HUES64 (cell line): Measurements from ENCODE around the gene ZNF425.
A peak's percentile ranks its signal among the peaks of the same experiment; 100 is the strongest.

Experiments
- H3K27ac ChIP-seq: 2 replicates; pipeline ENCODE4 v1.7.0; 2013; ENCODE audit warnings: low read depth, low read length, inconsistent platforms
- H3K27me3 ChIP-seq: 2 replicates; pipeline ENCODE4 v1.6.1; 2013; ENCODE audit warnings: mild to moderate bottlenecking, low read length; ENCODE audit not compliant: insufficient read depth
- H3K36me3 ChIP-seq: 2 replicates; pipeline ENCODE4 v1.6.1; 2013; ENCODE audit warnings: mild to moderate bottlenecking, low read length; ENCODE audit not compliant: insufficient read depth
- H3K4me1 ChIP-seq: 2 replicates; pipeline ENCODE4 v1.6.1; 2013; ENCODE audit warnings: mild to moderate bottlenecking, low read length, moderate library complexity; ENCODE audit not compliant: insufficient read depth
- H3K4me3 ChIP-seq: 2 replicates; pipeline ENCODE4 v1.5.1; 2013; ENCODE audit warnings: mild to moderate bottlenecking, low read length, moderate library complexity
- H3K9ac ChIP-seq: 2 replicates; pipeline ENCODE4 v1.6.1; 2013; ENCODE audit warnings: mild to moderate bottlenecking, low read depth, low read length
- H3K9me3 ChIP-seq: 2 replicates; pipeline ENCODE4 v1.6.1; 2013; ENCODE audit warnings: low read depth, low read length; ENCODE audit not compliant: insufficient read depth
- WGBS: fragments of 150-250, 120-280 bp; methylation state at CpG from one replicate; pipeline ENCODE4 v1.1.7; 2013; ENCODE audit warnings: missing lambda C conversion rate; 5-methylcytosine and 5-hydroxymethylcytosine counted together

Gene ZNF425

GRCh38 chr7:149126662-149127266, 640 bp upstream of the ZNF425 start:
- H3K4me1 ChIP-seq, result peaks cover 9% of the 10 kb centered on the region
- H3K9me3 ChIP-seq, result peaks cover 13% of the 10 kb centered on the region
- H3K9ac ChIP-seq, result peak overlapping the region; percentile 93
- peaks cover 20% of the 10 kb centered on the region for H3K36me3 ChIP-seq
- H3K4me3 ChIP-seq, result peak overlapping the region; percentile 80
- H3K27ac ChIP-seq, result peak overlapping the region; percentile 82
- H3K27me3 ChIP-seq, result no peaks in the 10 kb centered on the region
- under 1% methylated on average over 48 of the region's 48 CpGs for WGBS

DNA sequence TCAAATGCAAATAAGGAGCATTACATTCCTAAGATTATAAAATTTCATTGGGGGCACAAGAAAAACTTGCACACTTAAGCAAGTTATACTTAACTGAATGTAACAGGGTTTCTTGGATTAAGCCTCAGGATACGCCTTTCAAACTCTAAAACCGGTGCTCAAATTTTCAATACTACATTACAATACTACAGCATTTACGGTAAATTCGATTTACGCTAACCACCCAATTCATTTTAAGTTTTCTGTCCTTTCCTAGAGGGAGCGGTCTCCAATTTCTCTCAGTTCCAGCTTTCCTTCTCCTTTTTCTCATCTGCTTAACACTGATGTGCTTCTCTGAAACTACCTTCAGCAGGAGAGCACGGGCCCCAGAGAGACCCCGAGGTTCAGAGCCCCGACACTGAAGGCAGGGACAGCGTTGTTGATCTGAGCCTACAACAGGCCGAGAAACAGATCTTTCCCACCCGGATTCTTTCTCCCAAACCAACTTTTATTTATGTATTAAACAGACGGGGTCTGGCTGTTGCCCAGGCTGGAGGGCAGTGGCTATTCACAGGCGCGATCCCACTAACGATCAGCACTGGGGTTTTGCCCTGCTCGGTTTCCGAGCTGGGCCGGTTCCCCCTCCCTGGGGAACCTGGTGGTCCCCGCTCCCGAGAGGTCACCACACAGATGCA, 798 bp downstream of the ZNF425 start:
- peak overlapping the region; percentile 93 for H3K9ac ChIP-seq
- H3K36me3 ChIP-seq, result peaks cover 5% of the 10 kb centered on the region
- peaks cover 2% of the 10 kb centered on the region for H3K9me3 ChIP-seq
- H3K27ac ChIP-seq, result peak overlapping the region; percentile 87
- WGBS, result 3% methylated on average over 21 of the region's 21 CpGs
- no peaks in the 10 kb centered on the region for H3K27me3 ChIP-seq
- H3K4me3 ChIP-seq, result peak overlapping the region; percentile 80
- H3K4me1 ChIP-seq, result peaks cover 9% of the 10 kb centered on the region

GRCh38 chr7:149109969-149110368, 16.2 kb downstream of the ZNF425 start:
- H3K9me3 ChIP-seq, result no peaks in the 10 kb centered on the region
- no peaks in the 10 kb centered on the region for H3K27me3 ChIP-seq
- no peak overlapping the region for H3K4me3 ChIP-seq
- no peak overlapping the region for H3K27ac ChIP-seq
- H3K4me1 ChIP-seq, result no peaks in the 10 kb centered on the region
- no peak overlapping the region for H3K9ac ChIP-seq
- WGBS, result 92% methylated on average over 12 of the region's 12 CpGs
- no peaks in the 10 kb centered on the region for H3K36me3 ChIP-seq

DNA sequence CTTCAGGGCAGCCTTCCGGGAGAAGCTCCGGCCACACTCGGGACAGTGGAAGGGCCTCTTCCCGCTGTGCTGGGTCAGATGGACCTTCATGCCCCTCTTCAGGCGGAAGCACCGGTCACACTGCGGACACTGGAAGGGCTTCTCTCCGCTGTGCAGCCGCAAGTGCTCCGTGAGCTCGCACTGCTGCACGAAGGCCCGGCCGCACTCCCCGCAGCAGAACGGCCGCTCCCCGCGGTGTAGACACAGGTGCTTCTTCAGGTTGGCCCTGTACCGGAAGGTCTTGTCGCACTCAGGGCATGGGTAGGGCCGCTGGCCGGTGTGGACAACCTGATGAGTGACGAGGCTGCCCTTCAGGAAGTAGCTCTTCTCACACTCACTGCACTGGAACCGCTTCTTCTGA, 21.4 kb downstream of the ZNF425 start:
- Histone ChIP-seq H3K9ac (no peak overlapping the region), H3K27me3 (no peaks in the 10 kb centered on the region), H3K36me3 (peaks cover 3% of the 10 kb centered on the region; the same call in 1 of the 2 replicates), H3K9me3 (no peaks in the 10 kb centered on the region), H3K4me3 (no peak overlapping the region), H3K4me1 (no peaks in the 10 kb centered on the region), H3K27ac (no peak overlapping the region)
- WGBS, result 97% methylated on average over 25 of the region's 25 CpGs

DNA sequence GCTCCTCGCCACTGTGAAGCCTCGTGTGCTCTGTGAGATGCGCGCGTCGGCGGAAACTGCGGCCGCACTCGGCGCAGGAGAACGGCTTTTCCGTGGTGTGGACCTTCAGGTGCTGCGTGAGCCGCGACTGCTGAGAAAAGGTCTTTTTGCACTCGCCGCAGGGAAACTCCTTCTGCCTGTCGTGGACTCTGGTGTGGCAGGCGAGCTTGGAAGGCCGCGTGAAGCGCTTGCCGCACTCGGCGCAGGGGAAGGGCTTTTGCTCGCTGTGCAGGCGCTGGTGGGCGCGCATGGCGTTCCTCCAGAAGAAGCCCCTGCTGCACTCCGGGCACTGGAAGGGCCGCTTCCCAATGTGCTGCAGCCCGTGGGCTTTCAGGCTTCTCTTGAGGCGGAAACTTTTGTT, 21.9 kb downstream of the ZNF425 start:
- Histone ChIP-seq H3K9me3 (no peaks in the 10 kb centered on the region), H3K27me3 (no peaks in the 10 kb centered on the region), H3K4me1 (no peaks in the 10 kb centered on the region), H3K36me3 (peaks cover 3% of the 10 kb centered on the region; the same call in 1 of the 2 replicates), H3K4me3 (no peak overlapping the region), H3K27ac (no peak overlapping the region), H3K9ac (no peak overlapping the region)
- 97% methylated on average over 35 of the region's 35 CpGs for WGBS

DNA sequence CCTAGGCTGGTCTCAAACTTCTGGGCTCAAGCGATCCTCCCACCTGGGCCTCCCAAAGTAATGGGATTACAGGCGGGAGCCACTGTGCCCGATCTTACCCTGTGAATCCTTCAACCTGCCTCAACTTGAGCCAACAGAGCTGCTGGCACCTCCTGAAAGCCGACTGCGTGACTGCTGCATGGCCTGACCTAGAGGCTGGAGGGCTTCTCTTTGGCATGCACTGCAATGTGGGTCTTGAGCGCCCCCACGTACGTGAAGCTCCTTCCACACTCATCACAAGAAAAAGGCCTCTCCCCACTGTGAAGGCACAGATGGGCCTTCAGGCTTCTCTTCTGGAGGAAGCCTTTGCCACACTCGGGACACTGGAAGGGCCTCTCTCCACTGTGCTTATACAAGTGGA, 22.7 kb downstream of the ZNF425 start:
- no peaks in the 10 kb centered on the region for H3K27me3 ChIP-seq
- H3K27ac ChIP-seq, result no peak overlapping the region
- 89% methylated on average over 9 of the region's 9 CpGs for WGBS

DNA sequence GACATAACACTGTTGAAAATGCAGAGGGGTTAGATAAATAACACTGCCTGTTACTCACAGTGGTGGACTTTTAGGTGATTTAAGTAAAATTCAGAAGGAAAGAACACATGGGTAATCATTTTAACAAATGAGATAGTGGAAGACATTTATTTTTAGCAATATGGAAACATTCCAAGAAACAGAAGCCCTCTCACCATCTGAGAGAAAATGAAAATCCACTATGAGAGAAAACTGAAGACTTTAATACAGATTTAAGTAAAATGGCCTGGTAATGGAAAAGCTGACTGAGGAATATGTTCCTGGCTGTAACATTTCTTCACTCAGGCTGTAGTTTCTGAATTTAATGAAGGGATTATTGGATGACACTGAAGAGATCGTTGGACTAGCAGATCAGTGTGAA, 23.5 kb downstream of the ZNF425 start:
- no peak overlapping the region for H3K9ac ChIP-seq

More for the DNA sequence above, 22.7 kb downstream of the ZNF425 start:
- Histone ChIP-seq H3K9me3 (no peaks in the 10 kb centered on the region), H3K4me3 (no peak overlapping the region), H3K36me3 (peaks cover 3% of the 10 kb centered on the region; the same call in 1 of the 2 replicates), H3K4me1 (no peaks in the 10 kb centered on the region), H3K9ac (no peak overlapping the region)

GRCh38 chr7:149100821-149101220, 25.3 kb downstream of the ZNF425 start:
- H3K9me3 ChIP-seq, result no peaks in the 10 kb centered on the region
- H3K27me3 ChIP-seq, result no peaks in the 10 kb centered on the region
- no peak overlapping the region for H3K4me3 ChIP-seq
- WGBS, result 98% methylated on average over 2 of the region's 2 CpGs
- H3K27ac ChIP-seq, result no peak overlapping the region
- no peak overlapping the region for H3K9ac ChIP-seq
- H3K4me1 ChIP-seq, result 0 out of 2 replicates have a peak, but pooled peaks cover 5% of the 10 kb centered on the region
- H3K36me3 ChIP-seq, result peaks cover 3% of the 10 kb centered on the region; the same call in 1 of the 2 replicates

More for the DNA sequence above, 23.5 kb downstream of the ZNF425 start:
- no peak overlapping the region for H3K4me3 ChIP-seq
- 89% methylated on average over 1 of the region's 1 CpG for WGBS
- H3K9me3 ChIP-seq, result no peaks in the 10 kb centered on the region
- no peaks in the 10 kb centered on the region for H3K27me3 ChIP-seq
- H3K4me1 ChIP-seq, result no peaks in the 10 kb centered on the region
- H3K27ac ChIP-seq, result no peak overlapping the region
- peaks cover 3% of the 10 kb centered on the region; the same call in 1 of the 2 replicates for H3K36me3 ChIP-seq

DNA sequence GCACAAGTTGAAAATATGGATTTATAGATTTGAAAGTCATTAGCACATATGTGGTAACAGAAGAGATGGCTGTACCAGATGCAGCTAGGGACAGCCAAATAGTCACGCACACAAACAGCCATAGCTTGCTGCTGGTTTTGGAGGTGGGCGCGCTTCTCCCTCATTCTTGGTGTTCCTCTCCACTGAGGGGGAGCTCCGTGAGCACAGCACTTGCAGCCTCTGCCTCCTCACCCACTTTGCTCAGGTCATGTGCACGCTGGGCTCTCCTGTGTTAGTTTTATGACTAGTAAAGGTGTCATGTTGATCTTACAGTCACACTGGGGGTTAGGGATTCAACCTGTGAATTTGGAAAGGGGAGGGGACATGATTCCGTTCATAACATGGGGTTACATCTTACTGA, 27.1 kb downstream of the ZNF425 start:
- Histone ChIP-seq H3K27me3 (no peaks in the 10 kb centered on the region), H3K4me3 (no peak overlapping the region), H3K4me1 (0 out of 2 replicates have a peak, but pooled peaks cover 5% of the 10 kb centered on the region), H3K9ac (no peak overlapping the region), H3K36me3 (peaks cover 3% of the 10 kb centered on the region; the same call in 1 of the 2 replicates), H3K27ac (no peak overlapping the region), H3K9me3 (no peaks in the 10 kb centered on the region)
- WGBS, result 91% methylated on average over 6 of the region's 6 CpGs

DNA sequence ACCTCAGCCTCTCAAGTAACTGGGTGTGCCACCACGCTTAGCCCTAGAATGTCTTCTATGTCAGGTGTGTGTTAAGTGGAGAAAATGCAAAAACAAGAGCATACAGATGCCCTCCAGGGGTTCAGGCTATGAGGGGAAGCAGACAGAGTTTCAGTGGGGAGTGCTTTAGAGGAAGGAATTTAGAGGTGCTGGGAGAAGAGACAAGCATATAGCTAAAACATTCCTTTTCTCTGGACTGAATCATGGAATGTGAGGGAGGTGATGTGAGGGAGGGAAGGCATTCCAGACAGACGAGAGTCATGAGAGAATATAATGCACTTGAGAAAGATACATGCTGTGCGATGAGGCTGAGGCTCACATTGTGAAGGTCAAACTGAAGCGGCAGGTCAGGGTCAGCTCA, 29.0 kb downstream of the ZNF425 start:
- no peaks in the 10 kb centered on the region for H3K27me3 ChIP-seq

GRCh38 chr7:149093228-149093627, 32.9 kb downstream of the ZNF425 start:
- 0 out of 2 replicates have a peak, but pooled peaks cover 8% of the 10 kb centered on the region for H3K4me1 ChIP-seq
- H3K9ac ChIP-seq, result no peak overlapping the region
- H3K27ac ChIP-seq, result no peak overlapping the region
- 71% methylated on average over 4 of the region's 4 CpGs for WGBS
- H3K9me3 ChIP-seq, result no peaks in the 10 kb centered on the region
- H3K36me3 ChIP-seq, result peaks cover 7% of the 10 kb centered on the region; the same call in 1 of the 2 replicates
- no peaks in the 10 kb centered on the region for H3K27me3 ChIP-seq
- H3K4me3 ChIP-seq, result no peak overlapping the region

More for the DNA sequence above, 29.0 kb downstream of the ZNF425 start:
- H3K4me3 ChIP-seq, result no peak overlapping the region
- H3K36me3 ChIP-seq, result no peaks in the 10 kb centered on the region
- H3K4me1 ChIP-seq, result 0 out of 2 replicates have a peak, but pooled peaks cover 5% of the 10 kb centered on the region
- WGBS, result 71% methylated on average over 4 of the region's 4 CpGs
- H3K27ac ChIP-seq, result no peak overlapping the region
- H3K9ac ChIP-seq, result no peak overlapping the region
- no peaks in the 10 kb centered on the region for H3K9me3 ChIP-seq
